Pulmonary artery endothelial cell (primary cell): ENCODE data around the gene FBXW5. TPM values are rescaled to one million over a fixed set of nuclear protein-coding genes. Genes with fewer than 3 reads are reported as not detected.

Experiments used
- DNase-seq: peaks from one replicate; pipeline ENCODE4 v3.0.0-alpha.2; 2011; ENCODE audit warnings: low read depth, low spot score
- total RNA-seq: library from RNA; depleted of rRNA; stranded (reverse); fragments of >200 nt; gene quantifications from 2 replicates; pipeline ENCODE4 v1.2.3, GENCODE V29; 2014

FBXW5 gene
- total RNA-seq, 1 donor from 2014 or later = 171 TPM

DNA sequence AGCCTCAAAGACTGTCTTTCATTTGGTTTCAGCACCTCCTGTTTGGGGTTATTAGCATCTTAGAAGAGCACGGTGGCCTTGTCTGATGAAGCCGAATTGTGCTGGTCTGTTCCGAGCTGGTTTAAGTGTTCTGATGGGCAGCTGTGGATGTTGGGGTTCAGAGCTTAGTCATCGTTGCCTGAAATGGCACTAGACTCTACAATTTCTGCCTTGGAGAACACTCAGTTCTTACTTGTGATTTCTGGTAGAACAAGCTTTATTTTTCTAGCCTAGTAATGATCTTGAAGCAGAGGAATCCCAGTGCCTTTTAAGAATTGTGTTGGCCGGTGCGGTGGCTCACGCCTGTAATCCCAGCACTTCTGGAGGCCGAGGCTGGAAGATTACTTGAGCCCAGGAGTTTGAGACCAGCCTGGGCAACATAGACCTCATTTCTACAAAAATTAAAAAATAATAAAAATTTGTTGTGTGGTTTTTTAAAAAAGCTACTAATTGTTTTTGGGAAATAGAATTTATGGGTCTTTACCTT is 7.8 kb downstream of the FBXW5 start:
- no peak for DNase-seq

DNA sequence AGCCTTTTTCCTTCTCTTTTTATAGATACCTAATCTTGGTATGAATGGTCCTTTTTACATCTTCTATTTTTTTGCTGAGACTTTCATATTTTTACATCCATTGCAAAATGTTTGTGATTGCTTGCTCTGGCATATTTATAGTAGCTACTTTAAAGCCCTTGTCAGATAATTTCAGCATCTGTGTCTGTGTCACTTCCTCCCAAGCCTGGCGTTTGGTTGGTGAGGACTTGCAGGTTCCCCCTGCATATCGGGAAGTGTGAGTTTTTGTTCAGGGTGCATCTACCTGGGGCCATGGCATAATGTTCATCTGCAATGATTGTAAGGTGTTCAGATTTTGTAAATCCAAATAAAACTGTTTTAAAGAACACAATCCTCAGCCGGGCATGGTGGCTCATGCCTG is 8.9 kb downstream of the FBXW5 start:
- DNase-seq = no peak

DNA sequence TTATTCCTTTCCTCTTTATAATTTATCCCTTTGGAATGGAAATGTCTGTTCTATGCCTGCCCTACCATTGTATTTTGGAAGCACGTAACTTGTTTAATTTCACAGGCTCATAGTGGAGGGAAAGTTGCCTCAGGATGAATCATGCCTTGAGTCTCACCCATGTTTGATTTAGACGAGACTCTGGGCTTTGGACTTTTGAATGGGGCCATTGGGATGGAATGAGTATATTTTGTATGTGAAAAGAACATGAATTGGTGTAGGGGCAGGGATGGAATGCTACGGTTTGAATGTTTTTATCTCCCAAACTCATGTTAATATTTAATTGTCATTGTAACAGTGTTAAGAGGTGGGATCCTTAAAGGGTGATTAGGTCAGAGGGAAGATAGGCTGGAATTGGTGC is 10.3 kb downstream of the FBXW5 start:
- no peak for DNase-seq

GRCh38 chr9:136931611-136932130 is 12.9 kb downstream of the FBXW5 start:
- no peak for DNase-seq

DNA sequence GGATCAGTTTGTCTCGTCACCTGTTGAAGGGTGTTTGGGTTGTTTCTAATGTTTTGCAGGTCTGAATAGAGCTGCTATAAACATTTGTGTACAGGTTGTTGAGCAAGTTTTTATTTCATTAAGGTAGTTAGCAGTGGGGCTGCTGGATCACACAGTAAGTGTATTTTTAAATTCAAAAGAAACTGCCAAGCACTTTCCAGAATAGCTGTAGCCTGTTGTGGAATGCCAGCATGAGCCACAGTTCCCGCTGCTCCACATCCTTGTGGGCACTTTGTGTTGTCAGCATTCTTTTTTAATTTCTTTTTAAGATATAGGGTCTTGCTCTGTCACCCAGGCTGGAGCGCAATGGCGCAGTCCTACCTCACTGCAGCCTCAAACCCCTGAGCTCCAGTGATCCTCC is 14.5 kb downstream of the FBXW5 start:
- no peak for DNase-seq

GRCh38 chr9:136928591-136928990 is 15.9 kb downstream of the FBXW5 start:
- DNase-seq = no peak

DNA sequence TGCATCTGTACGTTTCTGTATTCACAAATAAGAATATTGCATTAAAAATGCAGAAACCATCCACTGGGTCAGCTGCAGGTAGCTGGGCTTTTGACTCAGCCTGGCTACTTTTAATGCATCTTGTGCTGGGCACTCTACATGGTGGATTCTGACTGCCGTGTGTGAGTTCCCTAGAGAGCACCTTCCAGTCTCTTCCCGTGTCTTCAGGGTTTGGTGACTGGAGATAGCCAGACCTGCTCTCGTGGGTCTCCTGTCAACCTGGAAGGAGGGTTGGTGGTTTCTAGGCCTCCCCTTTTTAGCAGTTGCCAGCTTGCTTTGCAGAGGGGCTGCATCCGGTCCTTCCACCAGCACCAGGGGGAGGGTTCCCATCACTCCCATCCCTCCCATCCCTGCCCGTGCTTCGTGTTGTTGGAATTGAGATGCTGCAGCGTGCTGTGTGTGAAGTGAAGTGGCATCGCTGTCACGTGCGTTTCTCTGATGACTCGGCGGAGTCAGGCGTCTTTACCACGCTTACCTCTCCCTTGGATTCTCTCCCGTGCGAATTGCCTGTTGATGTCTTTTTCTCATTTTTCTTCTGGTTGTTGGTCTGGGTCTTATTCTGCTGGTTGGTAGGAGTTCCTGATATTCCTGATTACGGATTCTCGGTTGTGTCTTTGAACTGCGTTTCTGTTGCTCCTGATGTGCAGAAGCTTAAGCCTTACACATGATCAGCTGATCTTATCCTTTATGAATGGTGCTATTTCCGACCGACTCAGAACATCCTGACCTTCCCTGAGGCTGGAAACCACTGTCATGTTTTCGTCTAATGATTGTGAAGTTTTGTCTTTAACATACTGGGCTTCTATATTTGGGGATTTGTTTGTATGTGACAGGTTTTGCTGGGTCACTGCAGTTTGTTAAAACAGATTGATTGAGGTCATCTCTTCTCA is 16.9 kb downstream of the FBXW5 start:
- DNase-seq = no peak

GRCh38 chr9:136926749-136927148 is 17.8 kb downstream of the FBXW5 start:
- no peak for DNase-seq

DNA sequence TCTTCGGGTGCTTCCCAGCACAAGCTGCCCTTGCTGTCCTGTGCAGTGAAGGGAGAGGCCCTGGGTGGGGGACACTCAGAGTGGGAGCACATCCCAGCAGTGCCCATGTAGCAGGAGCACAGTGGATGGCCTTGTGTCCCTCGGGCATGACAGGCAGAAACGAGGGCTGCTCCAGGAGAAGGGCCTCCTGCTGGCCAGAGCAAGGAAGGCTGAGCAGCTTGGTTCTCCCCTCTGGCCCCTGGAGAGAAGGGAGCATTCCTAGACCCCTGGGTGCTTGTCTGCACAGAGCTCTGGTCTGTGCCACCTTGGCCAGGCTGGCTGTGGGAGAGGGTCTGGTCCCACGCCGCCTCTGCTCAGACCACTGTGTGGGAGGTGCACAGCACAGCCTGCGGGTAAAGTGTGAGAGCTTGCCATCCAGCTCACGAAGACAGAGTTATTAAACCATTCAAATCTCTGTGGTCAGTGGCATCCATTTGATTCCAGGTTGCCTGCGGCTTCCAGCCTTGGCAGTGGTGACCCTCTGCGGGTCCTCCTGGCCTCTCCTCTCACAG is 18.3 kb downstream of the FBXW5 start:
- DNase-seq = no peak

GRCh38 chr9:136925414-136926153 is 19.0 kb downstream of the FBXW5 start:
- no peak for DNase-seq

DNA sequence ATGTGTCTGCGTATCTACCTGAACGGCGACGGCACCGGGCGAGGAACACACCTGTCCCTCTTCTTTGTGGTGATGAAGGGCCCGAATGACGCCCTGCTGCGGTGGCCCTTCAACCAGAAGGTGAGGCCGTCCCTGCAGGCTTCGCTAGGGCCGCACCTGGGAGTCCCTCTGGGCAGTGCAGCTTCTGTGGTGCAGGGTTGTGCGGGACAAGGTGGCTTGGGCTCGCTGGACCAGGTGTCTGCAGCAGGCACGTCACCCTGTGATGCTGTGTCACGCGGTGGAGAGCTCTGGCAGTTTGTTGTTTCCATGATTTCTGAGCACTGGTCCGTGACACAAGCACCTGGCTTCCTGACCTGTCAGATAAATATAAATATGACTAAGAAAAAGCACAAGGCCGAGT is 20.7 kb downstream of the FBXW5 start:
- no peak for DNase-seq

- DNase-seq = no peak
Observed at GRCh38 chr9:136922540-136922939, 22.0 kb downstream of the FBXW5 start.

DNA sequence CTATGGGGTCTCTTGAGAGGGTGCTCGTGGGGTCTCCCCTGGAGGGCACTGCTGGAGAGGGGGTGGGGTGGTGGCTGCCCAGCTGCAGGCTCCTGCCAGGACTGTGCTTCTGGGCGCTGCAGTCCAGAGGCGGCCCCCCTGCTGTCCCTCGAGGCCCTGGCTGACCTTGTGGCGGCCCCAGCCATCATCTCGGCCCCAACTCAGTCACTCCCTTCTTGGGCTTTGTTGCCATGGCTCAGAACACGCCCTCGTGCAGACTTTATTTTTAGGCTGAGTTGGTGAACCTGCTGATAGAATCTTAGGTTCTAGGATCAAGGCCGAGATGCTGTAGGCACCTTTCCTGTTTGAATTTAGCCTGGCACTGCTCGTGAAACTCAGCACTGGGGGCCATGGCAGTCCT is 22.8 kb downstream of the FBXW5 start:
- DNase-seq = no peak

DNA sequence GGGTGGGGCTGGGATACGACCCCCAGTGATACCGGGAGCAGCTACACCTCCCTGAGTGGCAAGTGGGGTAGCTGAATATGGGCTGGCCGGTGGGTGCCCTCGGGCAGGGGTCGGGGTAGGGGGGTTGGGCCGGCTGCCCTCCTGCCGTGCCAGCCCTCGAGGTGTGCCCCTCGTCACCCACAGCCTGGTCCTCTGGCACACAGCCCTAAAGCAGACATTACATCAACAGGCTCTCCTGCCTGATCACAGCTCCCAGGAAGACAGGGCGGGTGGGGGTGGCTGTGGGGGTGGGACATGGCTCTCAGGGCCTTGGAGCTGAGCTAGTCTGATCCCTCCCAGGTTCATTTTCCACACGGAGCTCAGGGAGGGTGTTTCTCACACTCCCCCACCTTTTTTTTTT is 23.2 kb downstream of the FBXW5 start:
- no peak for DNase-seq

- DNase-seq = no peak
Observed at GRCh38 chr9:136920734-136921231, 23.8 kb downstream of the FBXW5 start.

DNA sequence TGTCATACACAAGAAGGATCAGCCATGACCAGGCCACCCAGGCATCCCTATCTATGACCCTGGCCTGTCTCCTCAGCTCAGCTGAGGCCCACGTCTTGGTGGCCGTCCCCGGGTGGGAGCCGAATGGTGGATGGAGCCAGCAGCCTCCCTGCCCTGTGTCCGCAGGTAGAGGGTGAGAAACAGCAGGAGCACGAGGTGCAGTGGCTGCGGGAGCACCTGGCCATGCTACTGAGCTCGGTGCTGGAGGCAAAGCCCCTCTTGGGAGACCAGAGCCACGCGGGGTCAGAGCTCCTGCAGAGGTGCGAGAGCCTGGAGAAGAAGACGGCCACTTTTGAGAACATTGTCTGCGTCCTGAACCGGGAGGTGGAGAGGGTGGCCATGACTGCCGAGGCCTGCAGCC is 24.5 kb downstream of the FBXW5 start:
- DNase-seq = no peak

DNA sequence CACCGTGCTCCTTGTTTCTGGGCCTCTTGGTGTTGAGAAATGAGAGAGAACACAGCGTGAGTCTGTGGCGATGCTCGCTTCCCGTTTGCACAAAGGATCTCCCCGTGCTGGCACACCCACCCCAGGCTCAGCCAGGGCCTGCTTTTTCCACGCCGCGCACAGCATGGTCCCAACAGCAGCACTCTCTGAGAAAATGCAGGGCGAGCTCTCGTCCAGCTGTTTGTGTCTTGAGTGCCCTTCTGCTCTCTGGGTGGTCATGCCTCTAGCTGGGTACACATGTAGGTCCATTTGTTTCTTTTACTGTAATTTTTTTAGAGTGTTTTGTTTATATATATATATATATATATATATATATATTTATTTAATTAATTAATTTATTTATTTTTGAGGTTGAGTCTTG is 26.6 kb downstream of the FBXW5 start:
- no peak for DNase-seq

DNA sequence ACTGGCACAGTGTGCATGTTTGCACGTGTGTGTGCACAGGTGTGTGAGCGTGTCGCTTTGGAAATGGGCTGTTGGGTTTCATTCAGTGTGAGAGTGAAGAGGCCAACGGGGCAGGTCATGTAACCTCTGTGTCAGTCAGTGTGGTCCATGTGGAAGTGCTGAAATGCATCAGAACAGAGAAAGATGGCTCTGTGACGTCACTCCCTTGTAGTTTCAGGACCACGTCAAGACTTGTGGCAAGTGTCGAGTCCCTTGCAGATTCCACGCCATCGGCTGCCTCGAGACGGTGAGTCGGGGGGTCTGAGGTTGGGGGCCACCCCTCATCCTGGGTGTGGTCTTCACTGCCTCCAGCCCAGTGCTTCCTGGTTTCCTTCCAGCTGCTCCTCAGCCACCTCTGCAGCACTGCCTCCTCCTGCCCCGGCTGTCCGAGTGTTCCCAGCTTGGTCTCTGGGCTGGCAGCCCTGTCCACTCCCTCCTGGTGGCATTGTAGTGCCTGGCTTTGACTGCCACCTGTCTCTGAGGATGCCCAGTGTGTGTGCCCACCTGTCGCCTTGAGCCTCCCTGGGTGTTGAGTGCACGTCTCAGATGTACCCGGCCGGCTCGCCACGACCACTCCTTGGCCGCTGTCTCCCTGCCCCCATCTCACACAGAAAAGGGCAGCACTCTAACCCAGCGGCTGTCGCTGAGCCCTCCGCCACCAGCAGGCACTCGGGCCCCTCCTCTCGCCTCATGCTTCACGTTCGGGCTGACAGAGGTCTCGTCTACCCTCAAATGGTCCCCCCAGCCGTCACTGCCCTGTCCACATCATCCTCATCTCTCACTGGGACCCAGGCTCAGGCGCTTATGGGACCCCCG is 28.0 kb downstream of the FBXW5 start:
- DNase-seq = no peak

DNA sequence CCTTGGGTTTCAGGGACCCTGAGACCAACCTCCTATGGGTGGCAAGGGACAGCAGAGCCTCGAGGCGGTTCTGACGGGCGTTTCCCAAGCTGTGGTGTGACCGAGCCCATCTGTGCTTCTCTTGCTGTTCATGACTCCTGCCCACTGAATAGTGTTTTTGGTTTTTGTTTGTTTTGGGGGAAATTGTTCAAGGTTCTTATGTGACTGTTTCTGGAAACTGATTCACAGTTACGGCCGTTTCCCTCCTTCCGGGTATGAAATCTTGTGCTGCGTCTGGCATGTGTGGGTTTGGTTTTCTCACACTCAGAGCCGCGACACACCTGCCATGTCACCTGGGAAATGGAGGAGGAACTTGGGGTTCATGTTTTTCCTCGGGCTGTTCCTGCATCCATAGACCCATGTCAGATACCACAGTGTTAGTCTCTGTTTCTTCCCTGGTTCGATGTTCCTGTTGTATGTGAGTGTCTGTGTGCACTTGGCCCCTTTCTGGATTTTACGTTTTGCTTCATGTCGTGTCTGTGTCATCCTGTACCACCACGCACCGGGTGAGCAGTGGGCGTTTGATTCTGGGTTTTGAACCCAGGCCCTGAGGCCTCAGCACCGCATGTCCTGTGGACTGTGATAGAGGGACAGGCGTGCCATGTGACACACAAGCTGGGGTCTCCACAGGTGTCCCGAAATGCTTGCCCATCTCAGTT is 28.8 kb downstream of the FBXW5 start:
- DNase-seq = no peak
